OCI-LY1 (cell line): ENCODE results near the gene GDF10.

Source experiments
- CTCF ChIP-seq: fragments of 200-600 bp; sonication (generic), shearing (Covaris generic); IDR thresholded peaks from 2 replicates; pipeline ENCODE4 v1.5.1; 2017; ENCODE audit warnings: mild to moderate bottlenecking, antibody characterized with exemption, low read length, moderate library complexity, mixed read lengths
- EZH2 ChIP-seq: fragments of 200-600 bp; sonication (generic), shearing (Covaris generic); IDR thresholded peaks from 2 replicates; pipeline ENCODE4 v1.8.0; 2017; ENCODE audit warnings: borderline replicate concordance, mixed run types, mild to moderate bottlenecking, antibody characterized with exemption, low read length, moderate library complexity, mixed read lengths

- TF ChIP-seq CTCF: no peak
- no peak for TF ChIP-seq EZH2
Measured at GRCh38 chr10:47335906-47336305, 35.9 kb downstream of the GDF10 start.
